Raji (cell line): Measurements from ENCODE around the gene CDC37L1.

Experiments used
- POLR2A ChIP-seq: IDR thresholded peaks from 2 replicates; pipeline ENCODE4 v1.6.1; 2011; ENCODE audit warnings: low read depth, low read length, control low read depth; ENCODE audit not compliant: insufficient read depth

Gene CDC37L1

DNA sequence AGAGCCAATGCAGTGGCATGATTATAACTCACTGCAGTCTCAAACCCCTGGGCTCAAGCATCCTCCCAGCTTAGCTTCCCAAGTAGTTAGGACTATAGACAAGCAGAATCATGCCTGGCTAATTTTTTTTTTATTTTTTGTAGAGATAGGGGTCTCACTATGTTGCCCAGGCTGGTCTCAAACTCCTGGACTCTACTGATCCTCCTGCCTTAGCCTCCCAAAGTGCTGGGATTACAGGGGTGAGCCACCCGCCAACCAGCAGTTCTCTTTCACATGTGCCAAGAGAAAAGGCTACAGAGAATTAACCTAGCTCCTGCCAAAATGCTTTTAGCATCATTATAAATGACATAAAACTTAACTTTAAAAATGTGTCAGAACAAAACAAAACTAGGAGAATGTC is 53.5 kb downstream of the CDC37L1 start:
- TF ChIP-seq POLR2A, result no peak

DNA sequence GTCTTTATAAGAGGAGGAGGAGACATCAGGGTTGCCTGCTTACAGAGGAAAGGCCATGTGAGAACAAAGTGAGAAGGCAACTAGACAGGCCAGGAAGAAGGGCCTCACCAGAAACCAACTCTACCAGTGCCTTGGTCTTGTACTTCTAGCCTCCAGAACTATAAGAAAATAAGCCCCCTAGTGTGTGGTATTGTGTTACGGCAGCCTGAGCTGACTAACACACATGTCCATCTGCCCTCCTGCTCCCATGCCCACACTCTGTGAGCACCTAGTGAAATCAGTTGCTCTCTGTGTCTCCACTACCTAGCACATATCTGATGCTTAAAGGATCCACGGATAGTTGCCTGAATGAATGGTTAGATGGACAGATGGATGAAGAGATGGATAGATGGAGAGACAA is 54.8 kb downstream of the CDC37L1 start:
- TF ChIP-seq POLR2A, result no peak

DNA sequence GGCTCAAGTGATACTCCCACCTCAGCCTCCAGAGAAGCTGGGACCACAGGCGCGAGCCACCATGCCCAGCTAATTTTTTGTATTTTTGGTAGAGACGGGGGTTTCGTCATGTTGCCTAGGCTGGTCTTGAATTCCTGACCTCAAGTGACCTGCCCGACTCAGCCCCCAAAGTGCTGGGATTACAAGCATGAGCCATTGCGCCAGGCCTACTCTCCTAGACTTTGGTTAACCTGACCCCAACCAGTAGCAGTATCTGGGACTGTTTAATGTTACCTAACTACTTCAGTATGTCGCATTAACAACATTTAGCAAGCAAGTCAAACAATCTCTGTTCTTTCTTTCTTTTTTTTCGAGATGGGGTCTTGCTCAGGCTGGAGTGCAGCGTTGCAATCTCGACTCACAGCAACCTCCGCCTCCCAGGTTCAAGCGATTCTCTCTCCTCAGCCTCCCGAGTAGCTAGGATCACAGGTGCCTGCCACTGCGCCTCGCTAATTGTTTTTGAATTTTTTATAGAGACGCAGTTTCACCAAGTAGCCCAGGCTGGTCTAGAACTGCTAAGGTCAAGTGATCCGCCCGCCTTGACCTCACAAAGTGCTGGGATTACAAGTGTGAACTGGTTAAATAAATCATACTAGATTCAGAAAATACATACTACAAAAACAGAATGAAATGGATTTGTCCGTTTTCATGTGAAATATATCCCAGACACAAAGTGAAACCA is 59.7 kb downstream of the CDC37L1 start:
- no peak for TF ChIP-seq POLR2A

DNA sequence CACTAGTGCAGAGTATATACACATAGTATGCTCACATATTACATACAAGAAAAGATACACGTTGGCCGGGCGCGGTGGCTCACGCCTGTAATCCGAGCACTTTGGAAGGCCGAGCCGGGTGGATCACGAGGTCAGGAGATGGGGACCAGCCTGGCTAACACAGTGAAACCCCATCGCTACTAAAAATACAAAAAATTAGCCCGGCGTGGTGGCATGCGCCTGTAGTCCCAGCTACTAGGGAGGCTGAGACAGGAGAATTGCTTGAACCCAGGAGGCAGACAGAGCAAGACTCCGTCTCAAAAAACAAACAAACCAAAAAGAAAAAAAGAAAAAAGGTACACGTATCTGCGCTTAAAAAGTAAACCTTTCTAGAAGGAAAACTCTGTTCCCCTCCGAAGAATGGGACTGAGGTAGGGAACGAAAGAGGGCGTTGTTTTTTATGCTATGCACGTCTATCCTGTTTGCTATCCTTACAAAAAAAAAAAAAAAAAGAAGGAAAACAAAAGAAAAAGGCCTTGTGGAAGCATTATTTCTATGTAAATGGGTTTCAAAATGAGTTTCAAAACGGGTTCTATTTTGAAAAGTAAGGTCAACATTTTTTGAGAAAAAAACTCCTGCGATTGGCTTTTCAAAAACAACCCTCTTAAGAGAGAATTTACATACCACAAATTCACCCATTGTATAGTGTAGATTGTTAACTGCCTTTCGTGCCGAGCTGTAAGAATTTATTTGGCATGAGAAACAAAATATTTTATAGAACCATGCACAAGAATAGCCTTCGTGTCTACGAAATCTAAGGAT is 60.4 kb downstream of the CDC37L1 start:
- no peak for TF ChIP-seq POLR2A

DNA sequence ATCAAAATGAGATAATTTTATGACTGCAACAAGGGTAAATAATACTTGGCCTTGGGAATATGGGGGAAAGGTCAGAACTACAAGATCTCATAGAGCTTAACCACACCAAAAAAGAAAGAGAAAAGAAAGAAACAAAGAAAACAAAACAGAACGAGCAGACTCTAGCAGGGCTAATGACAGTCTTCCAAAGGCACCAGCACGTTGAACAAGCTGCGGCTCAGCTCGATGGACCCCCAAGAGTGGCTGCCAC is 60.9 kb downstream of the CDC37L1 start:
- no peak for TF ChIP-seq POLR2A

DNA sequence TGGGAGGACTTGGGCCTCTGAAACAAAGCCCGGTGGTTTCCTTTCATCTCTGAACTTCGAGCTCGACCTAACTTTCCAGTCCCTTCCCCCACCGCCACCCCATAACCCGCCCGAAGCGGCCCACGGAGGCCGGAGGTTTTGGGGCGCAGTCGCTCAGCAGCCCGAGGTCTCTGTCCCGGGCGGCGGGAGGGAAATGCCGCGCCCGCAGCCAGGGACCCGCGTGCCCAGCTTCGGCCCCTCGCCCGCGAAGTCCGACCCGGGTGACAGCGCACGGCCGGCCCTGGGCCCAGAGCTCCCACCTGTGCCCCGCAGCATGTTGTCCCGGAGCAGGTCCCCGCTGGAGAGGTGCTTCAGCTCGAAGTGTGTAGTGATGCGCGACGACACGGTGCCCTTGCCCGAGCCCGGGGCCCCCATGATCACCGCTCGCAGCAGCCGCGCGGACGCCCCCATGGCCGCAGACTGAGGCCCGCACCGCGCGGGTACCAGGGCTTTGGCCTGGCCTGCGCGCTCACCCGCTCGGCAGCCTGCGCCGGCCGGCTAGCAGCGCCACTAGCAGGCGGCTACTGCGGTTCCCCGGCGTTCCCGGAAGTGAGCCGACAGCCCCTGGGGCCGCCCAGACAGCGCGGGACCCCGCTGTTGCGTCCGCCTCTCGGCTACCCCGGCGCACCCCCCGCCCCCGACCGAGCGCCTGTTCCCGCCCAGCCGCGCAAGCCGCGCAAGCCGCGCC is 61.4 kb downstream of the CDC37L1 start, which contains the start of gene AK3:
Gene AK3 (minus strand): TSS at position 565 of the 727 bp plus-strand sequence. CDS start 115 bp downstream, at position 450.
- peak; percentile 88 for TF ChIP-seq POLR2A

DNA sequence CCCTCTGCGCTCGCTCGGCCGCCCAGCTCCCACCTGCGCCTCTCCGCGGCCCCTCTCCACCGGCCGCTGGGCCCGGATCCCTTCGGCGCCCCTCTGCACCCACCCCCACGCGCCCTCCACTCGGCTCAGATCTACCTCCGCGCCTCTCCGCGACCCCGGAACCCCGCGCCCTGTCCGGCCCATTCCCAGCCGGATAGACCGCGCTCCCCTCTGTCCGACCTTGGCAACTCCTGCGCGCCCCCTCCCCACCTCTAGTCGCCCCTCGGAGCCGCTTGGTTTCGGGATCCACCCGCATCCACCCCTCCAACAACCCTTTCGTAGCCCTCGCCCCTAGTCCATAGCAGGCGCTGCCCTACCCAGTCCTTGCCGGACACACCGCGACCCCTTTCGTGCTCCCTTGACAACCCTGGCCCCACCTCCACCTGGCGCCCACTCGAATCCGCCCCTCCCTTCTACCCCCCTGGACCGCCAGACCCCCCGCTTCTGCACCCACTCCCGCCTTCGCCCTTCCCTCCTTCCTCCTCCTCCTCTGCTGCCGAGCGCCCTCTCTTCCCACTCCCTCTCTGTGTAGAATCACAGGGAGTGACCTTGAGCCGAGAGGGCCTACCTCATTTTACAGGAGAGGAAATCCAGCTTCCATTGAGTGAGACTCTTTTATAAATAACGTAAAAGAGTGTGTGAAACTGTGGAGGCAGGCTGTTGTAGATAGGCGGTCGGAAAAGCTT is 62.2 kb downstream of the CDC37L1 start:
- 0 out of 2 replicates have a peak, but pooled peaks have one; percentile 22 for TF ChIP-seq POLR2A

DNA sequence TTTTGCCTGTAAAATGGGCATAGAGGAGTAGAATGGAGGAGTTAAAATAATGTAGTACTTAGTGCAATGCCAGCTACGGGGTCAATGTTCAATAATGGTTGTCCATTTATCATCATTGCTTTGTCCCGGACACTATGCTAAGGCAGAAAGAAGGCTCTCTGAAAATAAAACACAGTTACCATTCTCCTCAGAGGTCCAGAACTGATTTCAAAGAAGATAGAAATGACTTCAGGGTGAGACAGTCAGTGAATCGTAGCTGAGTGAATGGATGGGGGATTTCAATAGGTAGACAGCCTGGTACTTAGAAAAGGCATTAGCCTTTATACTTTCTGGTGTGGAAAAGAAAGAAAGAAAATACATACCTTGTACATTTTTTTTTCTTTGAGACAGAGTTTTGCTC is 62.9 kb downstream of the CDC37L1 start:
- no peak for TF ChIP-seq POLR2A

DNA sequence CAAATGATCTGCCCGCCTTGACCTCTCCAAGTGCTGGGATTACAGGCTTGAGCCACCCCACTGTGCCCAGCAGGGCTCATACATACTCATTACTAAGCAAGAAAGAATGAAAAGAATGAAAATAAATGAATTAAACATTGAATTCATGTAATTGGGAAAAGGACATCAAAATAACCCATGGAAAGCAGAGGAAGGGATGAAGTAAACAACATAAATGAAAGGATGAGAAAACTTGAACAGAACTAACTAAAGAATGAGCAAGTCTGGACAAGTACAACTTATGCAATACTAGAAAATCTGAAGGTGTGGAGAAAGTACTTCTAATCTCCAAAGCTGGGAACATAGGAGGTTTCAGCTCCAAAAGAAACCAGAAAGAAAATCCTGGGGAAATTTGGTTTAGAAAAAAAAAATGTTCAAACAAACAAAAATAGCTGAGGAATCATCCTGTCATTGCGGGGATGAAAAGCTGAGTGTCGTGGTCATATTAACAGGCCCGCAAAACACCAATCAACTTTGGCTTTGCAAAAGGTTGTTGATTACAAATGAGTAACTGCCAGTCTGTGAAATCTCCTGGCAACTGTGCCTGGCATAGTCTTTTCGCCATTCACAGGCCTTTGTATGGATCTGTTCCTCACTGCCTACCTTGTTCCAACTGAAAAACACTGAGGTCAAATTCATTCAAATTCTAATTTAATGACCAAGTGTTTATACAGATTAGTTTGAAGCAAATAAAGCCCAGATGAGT is 63.9 kb downstream of the CDC37L1 start:
- TF ChIP-seq POLR2A, result no peak

DNA sequence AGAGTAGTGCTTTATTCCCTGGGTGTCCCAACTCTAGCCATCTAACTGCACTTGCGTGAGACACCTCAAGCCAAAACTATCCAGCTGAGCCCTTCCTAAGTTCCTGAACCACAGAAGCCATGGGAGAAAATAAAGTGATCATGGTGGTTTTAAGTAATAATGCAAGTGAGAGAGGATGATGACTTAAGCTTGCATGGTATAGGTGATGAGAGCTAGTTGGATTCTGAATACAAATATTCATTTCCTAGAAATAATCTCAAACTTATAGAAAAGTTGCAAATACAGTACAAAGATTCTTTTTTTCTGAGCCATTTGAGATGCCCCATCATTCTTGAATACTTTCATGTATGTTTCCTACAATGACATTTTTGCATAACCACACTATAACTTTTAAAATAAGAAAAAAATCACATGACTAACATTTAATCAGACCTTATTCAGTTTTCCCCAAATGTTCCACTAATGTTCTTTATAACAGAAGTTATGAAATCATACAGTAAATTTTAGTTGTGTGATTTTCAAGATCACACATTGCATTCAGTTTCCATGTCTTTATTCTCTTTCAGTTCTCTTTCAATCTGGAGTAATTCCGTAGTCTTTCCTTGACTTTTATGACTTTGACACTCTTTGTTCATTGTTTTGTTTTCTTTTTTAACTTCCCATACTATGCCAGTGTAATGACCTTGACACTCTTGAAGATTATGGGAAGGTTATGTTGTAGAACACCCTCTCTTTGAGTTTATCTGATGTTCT is 67.1 kb downstream of the CDC37L1 start:
- no peak for TF ChIP-seq POLR2A

DNA sequence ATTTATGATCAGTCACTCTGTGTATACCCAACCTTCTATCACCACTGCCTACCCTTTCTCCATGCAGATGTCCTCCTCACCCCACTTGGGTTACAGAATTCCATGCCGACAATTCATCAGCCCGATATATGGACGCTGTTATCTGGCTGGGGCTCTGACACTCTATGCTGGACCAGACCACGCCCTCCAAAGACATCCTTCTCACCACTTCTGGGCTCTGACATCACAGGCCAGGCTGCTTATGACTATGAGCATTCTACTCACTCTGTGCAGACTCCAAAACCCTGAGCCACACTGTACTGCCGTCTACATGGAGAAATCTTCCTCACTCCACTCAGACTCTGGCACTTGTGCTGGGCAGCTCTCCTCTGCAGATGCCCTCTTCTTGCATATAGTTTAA is 69.2 kb downstream of the CDC37L1 start:
- no peak for TF ChIP-seq POLR2A

DNA sequence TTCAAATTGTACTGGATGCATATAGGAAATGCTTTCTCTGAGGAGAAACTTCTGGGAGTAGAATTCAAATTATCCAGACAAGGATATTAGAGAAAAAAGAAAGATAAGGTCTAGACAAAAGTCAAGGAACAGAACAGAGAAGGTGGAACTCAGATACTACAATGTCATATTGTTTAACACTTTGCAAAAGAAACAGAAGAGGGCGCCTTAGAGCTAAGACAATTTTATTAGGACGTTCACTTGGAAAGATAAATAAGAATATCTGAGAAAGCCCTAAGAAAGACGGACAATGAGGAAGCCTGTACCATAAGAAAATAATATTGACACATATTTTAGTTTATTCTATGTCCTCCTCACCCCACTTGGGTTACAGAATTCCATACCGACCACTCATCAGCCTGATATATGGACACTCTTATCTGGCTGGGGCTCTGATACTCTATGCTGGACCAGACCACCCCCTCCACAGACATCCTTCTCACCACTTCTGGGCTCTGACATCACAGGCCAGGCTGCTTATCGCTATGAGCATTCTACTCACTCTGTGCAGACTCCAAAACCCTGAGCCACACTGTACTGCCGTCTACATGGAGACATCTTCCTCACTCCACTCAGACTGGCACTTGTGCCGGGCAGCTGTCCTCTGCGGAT is 70.8 kb downstream of the CDC37L1 start:
- TF ChIP-seq POLR2A, result no peak

DNA sequence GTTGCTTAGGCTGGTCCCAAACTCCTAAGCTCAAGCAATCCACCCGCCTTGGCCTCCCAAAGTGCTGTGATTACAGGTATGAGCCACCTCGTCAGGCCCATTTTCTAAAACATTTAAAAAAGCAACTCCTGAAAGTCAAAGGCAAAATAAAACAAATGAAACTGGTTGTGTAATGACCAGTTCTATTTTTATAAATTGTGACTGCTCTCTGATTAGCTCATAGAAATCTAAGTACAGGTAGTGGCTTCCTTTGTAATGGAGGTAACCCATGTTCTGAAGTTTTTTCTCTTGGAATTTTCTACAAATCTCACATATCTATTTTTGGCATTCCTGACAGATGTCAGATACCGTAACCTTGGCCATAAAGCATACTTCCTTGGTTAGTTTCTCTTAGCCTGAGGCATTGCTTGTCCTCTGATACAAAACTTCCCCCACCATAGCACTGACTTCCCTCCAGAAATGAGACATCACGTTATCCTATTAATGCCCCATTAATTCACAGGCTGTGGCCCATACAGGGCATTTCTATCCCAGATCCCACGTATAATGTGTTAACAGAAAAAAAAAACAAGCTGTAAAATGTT is 75.7 kb downstream of the CDC37L1 start:
- TF ChIP-seq POLR2A, result no peak

DNA sequence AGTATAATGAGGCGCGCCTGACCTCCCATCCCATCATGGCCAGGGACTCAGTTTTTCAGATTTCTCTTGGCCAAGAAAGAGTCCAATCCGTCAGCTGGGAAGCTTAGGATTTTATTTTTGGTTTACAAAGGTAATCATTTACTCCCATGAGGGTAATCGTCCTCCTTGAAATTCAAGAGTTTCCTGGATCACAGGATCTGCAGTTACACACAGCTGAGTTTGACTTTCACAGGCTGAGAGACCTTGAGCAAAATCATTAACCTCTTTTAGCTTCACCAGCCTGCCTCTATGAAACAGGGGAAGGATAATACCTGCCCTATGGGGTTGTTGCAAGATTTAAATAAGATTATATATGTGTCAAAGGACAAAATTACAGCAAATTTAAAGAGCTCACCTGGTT is 77.1 kb downstream of the CDC37L1 start:
- no peak for TF ChIP-seq POLR2A
